Neural progenitor cell (in vitro differentiated cells): ENCODE results near the gene PLXNA4.

Source experiments
- EZH2 ChIP-seq: fragments of 200-600 bp; sonication (generic); IDR thresholded peaks from 2 replicates; pipeline ENCODE4 v1.6.1; 2017; ENCODE audit warnings: antibody characterized with exemption, mild to moderate bottlenecking, moderate library complexity
- TF ChIP-seq, protein P1 (sequence below): fragments of 200-600 bp; sonication (generic); IDR thresholded peaks from 2 replicates; pipeline ENCODE4 v1.5.1; 2017; ENCODE audit warnings: antibody characterized with exemption, mild to moderate bottlenecking

DNA sequence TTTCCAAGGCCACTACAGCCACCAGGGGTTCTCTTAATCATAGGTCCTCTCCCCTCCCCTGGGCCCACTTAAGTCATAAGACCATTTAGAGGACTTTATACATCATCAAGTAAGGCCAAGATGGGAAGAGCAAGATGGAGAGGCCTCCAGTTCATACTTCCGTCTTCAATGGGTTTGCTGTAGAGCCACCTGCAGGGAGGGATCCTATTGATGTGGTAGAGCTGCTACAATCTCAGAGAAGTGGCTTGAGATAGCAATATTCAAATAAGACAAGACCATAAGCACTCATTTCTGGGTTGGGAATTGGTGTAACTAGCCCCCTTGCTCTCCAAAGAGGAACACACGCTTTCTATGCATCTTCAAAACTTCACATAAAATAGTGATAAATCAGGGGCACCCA lies 214.2 kb downstream of the PLXNA4 start:
- TF ChIP-seq, protein P1, sequence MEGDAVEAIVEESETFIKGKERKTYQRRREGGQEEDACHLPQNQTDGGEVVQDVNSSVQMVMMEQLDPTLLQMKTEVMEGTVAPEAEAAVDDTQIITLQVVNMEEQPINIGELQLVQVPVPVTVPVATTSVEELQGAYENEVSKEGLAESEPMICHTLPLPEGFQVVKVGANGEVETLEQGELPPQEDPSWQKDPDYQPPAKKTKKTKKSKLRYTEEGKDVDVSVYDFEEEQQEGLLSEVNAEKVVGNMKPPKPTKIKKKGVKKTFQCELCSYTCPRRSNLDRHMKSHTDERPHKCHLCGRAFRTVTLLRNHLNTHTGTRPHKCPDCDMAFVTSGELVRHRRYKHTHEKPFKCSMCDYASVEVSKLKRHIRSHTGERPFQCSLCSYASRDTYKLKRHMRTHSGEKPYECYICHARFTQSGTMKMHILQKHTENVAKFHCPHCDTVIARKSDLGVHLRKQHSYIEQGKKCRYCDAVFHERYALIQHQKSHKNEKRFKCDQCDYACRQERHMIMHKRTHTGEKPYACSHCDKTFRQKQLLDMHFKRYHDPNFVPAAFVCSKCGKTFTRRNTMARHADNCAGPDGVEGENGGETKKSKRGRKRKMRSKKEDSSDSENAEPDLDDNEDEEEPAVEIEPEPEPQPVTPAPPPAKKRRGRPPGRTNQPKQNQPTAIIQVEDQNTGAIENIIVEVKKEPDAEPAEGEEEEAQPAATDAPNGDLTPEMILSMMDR, result no peak
- no peak for TF ChIP-seq EZH2
